GM06990 (cell line): Measurements from ENCODE around the gene KIF21B.

Experiments
- DNase-seq: peaks from one replicate; pipeline ENCODE4 v3.0.0-alpha.2; 2011; ENCODE audit not compliant: insufficient read length; ENCODE audit errors: extremely low read depth
- H3K27me3 ChIP-seq: replicated peaks from 2 replicates; pipeline ENCODE4 v1.6.0; 2011; ENCODE audit warnings: low read length; ENCODE audit not compliant: control insufficient read depth, insufficient read depth
- H3K36me3 ChIP-seq: 2 replicates; pipeline ENCODE4 v1.5.1; 2011; ENCODE audit warnings: low read length; ENCODE audit not compliant: control insufficient read depth, insufficient read depth
- H3K4me3 ChIP-seq: replicated peaks from 2 replicates; pipeline ENCODE4 v1.5.1; 2011; ENCODE audit warnings: low read depth, mild to moderate bottlenecking, control low read depth, low read length
- CTCF ChIP-seq: IDR thresholded peaks from 2 replicates; pipeline ENCODE4 v1.5.1; 2011; ENCODE audit warnings: low read length, control low read depth, mild to moderate bottlenecking, inconsistent platforms; ENCODE audit not compliant: insufficient read depth, poor library complexity, severe bottlenecking

The KIF21B gene

GRCh38 chr1:201023517-201023902 lies at the start of gene KIF21B:
KIF21B (minus strand) TSS chr1:201023714; CDS start chr1:201023383, 331 bp downstream.
- peak within 1 kb of the TSS; percentile 77 for H3K4me3 ChIP-seq
- DNase-seq, result peak; percentile 90

GRCh38 chr1:201072922-201073321 lies 49.4 kb upstream of the KIF21B start:
- Histone ChIP-seq H3K4me3 (no peak overlapping the region), H3K36me3 (no peaks in the 10 kb centered on the region)
- TF ChIP-seq CTCF, result no peak

More at GRCh38 chr1:201023517-201023902, at the start of gene KIF21B:
- TF ChIP-seq CTCF, result no peak
- H3K27me3 ChIP-seq, result no peaks in the 10 kb centered on the region
- H3K36me3 ChIP-seq, result no peaks in the 10 kb centered on the region

GRCh38 chr1:201072149-201072548 lies 48.6 kb upstream of the KIF21B start:
- Histone ChIP-seq H3K4me3 (no peak overlapping the region), H3K36me3 (no peaks in the 10 kb centered on the region), H3K27me3 (no peaks in the 10 kb centered on the region; the same call in 1 of the 2 replicates)
- DNase-seq, result no peak
- no peak for TF ChIP-seq CTCF

More at GRCh38 chr1:201072922-201073321, 49.4 kb upstream of the KIF21B start:
- H3K27me3 ChIP-seq, result no peaks in the 10 kb centered on the region; the same call in 1 of the 2 replicates
- no peak for DNase-seq

- TF ChIP-seq CTCF, result no peak
- no peaks in the 10 kb centered on the region for H3K36me3 ChIP-seq
- DNase-seq, result no peak
- no peaks in the 10 kb centered on the region; the same call in 1 of the 2 replicates for H3K27me3 ChIP-seq
- no peak overlapping the region for H3K4me3 ChIP-seq
Measured at GRCh38 chr1:201069636-201070035, 46.1 kb upstream of the KIF21B start.

- H3K4me3 ChIP-seq, result no peak overlapping the region
- no peak for DNase-seq
- no peaks in the 10 kb centered on the region for H3K36me3 ChIP-seq
- TF ChIP-seq CTCF, result no peak
- no peaks in the 10 kb centered on the region; the same call in 1 of the 2 replicates for H3K27me3 ChIP-seq
Measured at GRCh38 chr1:201068976-201069375, 45.5 kb upstream of the KIF21B start.

- Histone ChIP-seq H3K36me3 (no peaks in the 10 kb centered on the region), H3K4me3 (no peak overlapping the region), H3K27me3 (no peaks in the 10 kb centered on the region; the same call in 1 of the 2 replicates)
- DNase-seq, result no peak
- TF ChIP-seq CTCF, result no peak
Measured at GRCh38 chr1:201066986-201067385, 43.5 kb upstream of the KIF21B start.
